BE2C (cell line): ENCODE results near the gene MAP2K3.

Experiments
- DNase-seq: peaks from one replicate; pipeline ENCODE4 v3.0.0-alpha.2; 2020
- H3K27me3 ChIP-seq: fragments of 250-450 bp; sonication (Bioruptor Pico); 2 replicates; pipeline ENCODE4 v1.5.1; 2020; ENCODE audit warnings: mild to moderate bottlenecking
- H3K36me3 ChIP-seq: fragments of 250-450 bp; sonication (Bioruptor Pico); 2 replicates; pipeline ENCODE4 v1.5.1; 2020; ENCODE audit warnings: mild to moderate bottlenecking
- H3K4me1 ChIP-seq: fragments of 250-450 bp; sonication (Bioruptor Pico); 2 replicates; pipeline ENCODE4 v1.5.1; 2020
- H3K4me3 ChIP-seq: 2 replicates; pipeline ENCODE4 v1.5.1; 2011; ENCODE audit warnings: low read depth, low read length
- H3K9me3 ChIP-seq: fragments of 250-450 bp; sonication (Bioruptor Pico); 2 replicates; pipeline ENCODE4 v1.5.1; 2020
- TF ChIP-seq, protein P1 (sequence below): IDR thresholded peaks from 2 replicates; pipeline ENCODE4 v1.5.1; 2012; ENCODE audit warnings: mild to moderate bottlenecking, low read depth, low read length

MAP2K3 gene

DNA sequence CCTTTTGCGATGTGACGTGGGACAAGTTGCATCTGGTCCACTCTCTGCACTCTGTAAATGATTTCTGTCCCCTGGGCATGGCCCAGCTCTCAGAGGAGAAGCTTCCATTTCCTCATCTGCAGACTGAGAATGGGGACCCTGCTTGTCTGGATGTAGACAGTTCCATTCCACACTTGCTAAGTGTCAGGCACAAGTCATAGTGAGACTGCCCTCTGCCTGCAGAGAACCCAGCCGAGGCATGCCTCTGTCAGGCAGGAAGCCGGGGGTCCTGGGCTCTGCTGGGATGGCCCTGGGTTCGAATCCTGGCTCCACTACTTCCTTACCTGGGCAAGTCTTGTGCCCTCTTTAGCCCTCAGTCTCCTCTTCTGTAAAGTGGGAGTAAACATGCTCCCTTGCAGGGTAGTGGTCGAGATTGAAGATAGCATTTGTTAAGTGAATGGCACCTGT, 4.1 kb downstream of the MAP2K3 start:
- no peak for DNase-seq
- Histone ChIP-seq H3K27me3 (no peaks in the 10 kb centered on the region), H3K4me3 (no peak overlapping the region), H3K36me3 (no peaks in the 10 kb centered on the region), H3K4me1 (no peaks in the 10 kb centered on the region; the same call in 1 of the 2 replicates), H3K9me3 (no peaks in the 10 kb centered on the region)
- TF ChIP-seq, protein P1, sequence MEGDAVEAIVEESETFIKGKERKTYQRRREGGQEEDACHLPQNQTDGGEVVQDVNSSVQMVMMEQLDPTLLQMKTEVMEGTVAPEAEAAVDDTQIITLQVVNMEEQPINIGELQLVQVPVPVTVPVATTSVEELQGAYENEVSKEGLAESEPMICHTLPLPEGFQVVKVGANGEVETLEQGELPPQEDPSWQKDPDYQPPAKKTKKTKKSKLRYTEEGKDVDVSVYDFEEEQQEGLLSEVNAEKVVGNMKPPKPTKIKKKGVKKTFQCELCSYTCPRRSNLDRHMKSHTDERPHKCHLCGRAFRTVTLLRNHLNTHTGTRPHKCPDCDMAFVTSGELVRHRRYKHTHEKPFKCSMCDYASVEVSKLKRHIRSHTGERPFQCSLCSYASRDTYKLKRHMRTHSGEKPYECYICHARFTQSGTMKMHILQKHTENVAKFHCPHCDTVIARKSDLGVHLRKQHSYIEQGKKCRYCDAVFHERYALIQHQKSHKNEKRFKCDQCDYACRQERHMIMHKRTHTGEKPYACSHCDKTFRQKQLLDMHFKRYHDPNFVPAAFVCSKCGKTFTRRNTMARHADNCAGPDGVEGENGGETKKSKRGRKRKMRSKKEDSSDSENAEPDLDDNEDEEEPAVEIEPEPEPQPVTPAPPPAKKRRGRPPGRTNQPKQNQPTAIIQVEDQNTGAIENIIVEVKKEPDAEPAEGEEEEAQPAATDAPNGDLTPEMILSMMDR, result no peak

DNA sequence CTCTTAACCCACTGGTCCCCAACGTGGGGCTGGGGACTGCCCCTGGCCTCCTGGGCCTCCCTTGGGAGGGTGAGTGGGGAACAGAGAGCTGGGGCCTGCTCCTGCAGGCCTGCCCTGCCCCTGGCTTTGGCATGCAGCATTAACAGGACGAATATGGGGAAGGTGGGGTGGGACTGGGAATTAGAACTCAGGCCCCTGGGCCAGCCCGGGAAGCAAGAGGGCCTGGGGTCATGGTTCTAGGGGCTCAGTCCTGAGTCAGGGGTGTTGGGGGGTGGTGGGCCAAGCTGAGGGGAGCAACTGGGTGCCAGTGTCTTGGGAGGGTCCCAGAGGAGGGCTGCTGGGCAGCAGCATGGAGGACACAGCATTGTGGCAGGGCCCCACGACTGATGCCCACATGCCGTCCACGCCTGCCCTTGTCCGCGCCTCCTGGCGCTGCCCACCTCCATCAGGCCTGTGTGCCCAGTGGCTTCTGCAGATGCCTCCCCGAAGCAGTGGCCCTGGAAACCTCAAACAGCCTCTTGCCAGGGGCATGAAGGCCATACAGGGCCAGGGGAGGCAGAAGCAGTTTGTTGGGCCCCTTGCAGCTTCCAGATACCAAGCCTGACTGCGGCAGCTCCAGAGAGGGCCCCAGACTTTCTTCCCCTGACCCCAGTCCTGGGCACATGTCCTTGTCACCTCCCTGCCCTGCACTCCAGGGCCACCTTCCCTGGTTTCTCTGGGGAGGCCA, 4.8 kb downstream of the MAP2K3 start:
- Histone ChIP-seq H3K9me3 (no peaks in the 10 kb centered on the region), H3K4me3 (no peak overlapping the region), H3K4me1 (no peaks in the 10 kb centered on the region; the same call in 1 of the 2 replicates), H3K27me3 (no peaks in the 10 kb centered on the region), H3K36me3 (no peaks in the 10 kb centered on the region)
- TF ChIP-seq, protein P1, result no peak
- DNase-seq, result no peak

DNA sequence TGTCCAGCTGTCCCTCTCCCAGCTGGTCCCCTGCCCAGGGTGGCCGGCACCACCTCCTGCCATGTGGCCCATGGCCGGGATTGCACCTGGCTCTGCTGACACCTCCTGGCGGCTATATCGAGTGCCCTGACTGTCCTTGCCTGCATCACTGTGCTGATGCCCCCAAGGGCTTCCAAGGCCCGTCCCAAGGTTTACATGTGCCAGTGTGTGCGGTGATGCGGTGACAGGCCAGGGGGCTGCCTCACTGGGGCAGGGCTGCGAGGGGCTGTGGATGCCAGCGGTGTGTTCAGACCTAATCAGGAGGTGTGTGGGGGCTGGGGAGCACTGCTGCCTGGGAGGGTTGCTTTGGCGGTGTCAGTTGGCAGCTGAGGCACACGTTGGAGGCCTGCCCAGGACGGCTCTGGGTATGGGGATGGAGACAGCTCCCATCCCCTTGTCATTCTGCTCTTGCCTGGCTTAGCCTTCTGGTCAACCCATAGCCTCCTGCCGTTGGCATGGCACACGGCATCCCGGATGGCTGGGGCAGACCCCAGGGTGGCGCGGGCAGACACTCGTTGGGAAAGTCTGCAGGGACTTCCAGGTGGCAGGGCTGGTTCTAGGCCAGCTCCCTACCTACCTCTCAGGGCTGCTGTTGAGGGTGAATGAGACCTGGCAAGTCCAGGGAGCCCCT, 5.5 kb downstream of the MAP2K3 start:
- no peak for DNase-seq
- TF ChIP-seq, protein P1, result no peak
- Histone ChIP-seq H3K27me3 (no peaks in the 10 kb centered on the region), H3K4me1 (peaks cover 3% of the 10 kb centered on the region), H3K36me3 (no peaks in the 10 kb centered on the region), H3K9me3 (no peaks in the 10 kb centered on the region), H3K4me3 (no peak overlapping the region)

DNA sequence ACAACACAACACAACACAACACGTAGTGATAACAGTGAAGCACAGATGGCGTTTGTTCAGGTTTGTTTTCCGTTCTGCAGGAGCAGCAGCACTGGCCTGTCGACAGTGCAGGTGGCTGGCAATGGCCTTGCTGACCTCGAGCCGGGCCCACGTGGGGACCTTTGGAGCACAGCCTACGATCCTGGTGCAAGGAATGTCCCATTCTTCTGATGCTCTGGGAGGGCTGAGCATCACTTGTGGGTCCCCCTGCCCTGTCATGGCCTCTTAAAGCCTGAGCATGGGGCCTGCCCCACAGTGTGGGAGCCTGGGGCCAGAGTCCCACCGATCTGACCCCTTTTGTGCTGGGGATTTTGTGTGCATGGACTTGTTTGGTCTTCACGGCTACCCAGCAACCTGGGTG, 6.8 kb downstream of the MAP2K3 start:
- TF ChIP-seq, protein P1, result no peak
- no peaks in the 10 kb centered on the region for H3K36me3 ChIP-seq
- no peaks in the 10 kb centered on the region for H3K9me3 ChIP-seq
- H3K4me3 ChIP-seq, result no peak overlapping the region
- no peak for DNase-seq
- H3K4me1 ChIP-seq, result peaks cover 8% of the 10 kb centered on the region
- H3K27me3 ChIP-seq, result no peaks in the 10 kb centered on the region

DNA sequence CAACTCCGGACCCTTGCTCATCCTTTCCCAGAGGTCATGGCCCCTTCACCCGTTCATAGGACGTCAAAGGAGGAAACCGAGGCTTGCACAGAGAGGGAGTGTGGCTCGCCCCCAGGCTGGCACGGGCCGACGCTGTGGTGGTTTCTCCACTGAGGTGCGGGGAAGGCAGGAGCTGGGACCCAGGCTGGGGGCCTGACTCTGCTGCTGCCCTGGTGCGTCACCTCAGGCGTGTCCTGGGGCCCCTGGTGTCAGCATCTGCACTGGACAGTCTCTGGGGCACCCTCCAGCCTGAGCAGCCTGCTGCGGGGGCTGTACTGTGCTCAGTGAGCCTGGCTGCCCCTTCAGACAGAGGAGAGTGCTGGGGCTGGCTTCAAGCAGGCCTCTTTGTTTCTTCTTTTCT, 7.4 kb downstream of the MAP2K3 start:
- H3K4me1 ChIP-seq, result peaks cover 8% of the 10 kb centered on the region
- no peaks in the 10 kb centered on the region for H3K36me3 ChIP-seq
- H3K27me3 ChIP-seq, result no peaks in the 10 kb centered on the region
- no peak overlapping the region for H3K4me3 ChIP-seq
- TF ChIP-seq, protein P1, result no peak
- no peak for DNase-seq
- H3K9me3 ChIP-seq, result no peaks in the 10 kb centered on the region
